GM10266 (cell line): ENCODE results near the gene PMVK.
A peak's percentile ranks its signal among the peaks of the same experiment; 100 is the strongest.

Source experiments
- DNase-seq: peaks from one replicate; pipeline ENCODE4 v3.0.0; 2012; ENCODE audit errors: extremely low spot score
- CTCF ChIP-seq: IDR thresholded peaks from 2 replicates; pipeline ENCODE4 v1.5.1; 2012; ENCODE audit warnings: mild to moderate bottlenecking, low read depth; ENCODE audit not compliant: control insufficient read depth, insufficient read depth; ENCODE audit errors: missing control alignments

PMVK gene

GRCh38 chr1:154937988-154938386 is 1.5 kb upstream of the PMVK start:
- DNase-seq, result no peak
- TF ChIP-seq CTCF, result no peak

- peak; percentile 83 for DNase-seq
- TF ChIP-seq CTCF, result no peak
Observed at GRCh38 chr1:154937085-154937987, 817 bp upstream of the PMVK start.

- no peak for TF ChIP-seq CTCF
Observed at GRCh38 chr1:154935749-154936554, 567 bp downstream of the PMVK start.

GRCh38 chr1:154934358-154934948 is 2.1 kb downstream of the PMVK start:
- no peak for TF ChIP-seq CTCF

More at GRCh38 chr1:154935749-154936554, 567 bp downstream of the PMVK start:
- DNase-seq, result no peak

GRCh38 chr1:154931940-154932487 is 4.5 kb downstream of the PMVK start:
- TF ChIP-seq CTCF, result no peak
- DNase-seq, result no peak

More at GRCh38 chr1:154934358-154934948, 2.1 kb downstream of the PMVK start:
- no peak for DNase-seq

GRCh38 chr1:154926201-154926600 is 10.3 kb downstream of the PMVK start:
- no peak for TF ChIP-seq CTCF
- DNase-seq, result no peak
